NCI-H2227 (cell line): Measurements from ENCODE around the gene SNPH.

ENCODE experiments used
- DNase-seq: peaks from one replicate; lab custom pipeline; 2025; ENCODE audit not compliant: unreplicated experiment; lab: John Stamatoyannopoulos, UW

The SNPH gene

GRCh38 chr20:1286267-1287024, 20.4 kb downstream of the SNPH start:
- no peak for DNase-seq

- DNase-seq = no peak
Measured at GRCh38 chr20:1287306-1287705, 21.2 kb downstream of the SNPH start.

DNA sequence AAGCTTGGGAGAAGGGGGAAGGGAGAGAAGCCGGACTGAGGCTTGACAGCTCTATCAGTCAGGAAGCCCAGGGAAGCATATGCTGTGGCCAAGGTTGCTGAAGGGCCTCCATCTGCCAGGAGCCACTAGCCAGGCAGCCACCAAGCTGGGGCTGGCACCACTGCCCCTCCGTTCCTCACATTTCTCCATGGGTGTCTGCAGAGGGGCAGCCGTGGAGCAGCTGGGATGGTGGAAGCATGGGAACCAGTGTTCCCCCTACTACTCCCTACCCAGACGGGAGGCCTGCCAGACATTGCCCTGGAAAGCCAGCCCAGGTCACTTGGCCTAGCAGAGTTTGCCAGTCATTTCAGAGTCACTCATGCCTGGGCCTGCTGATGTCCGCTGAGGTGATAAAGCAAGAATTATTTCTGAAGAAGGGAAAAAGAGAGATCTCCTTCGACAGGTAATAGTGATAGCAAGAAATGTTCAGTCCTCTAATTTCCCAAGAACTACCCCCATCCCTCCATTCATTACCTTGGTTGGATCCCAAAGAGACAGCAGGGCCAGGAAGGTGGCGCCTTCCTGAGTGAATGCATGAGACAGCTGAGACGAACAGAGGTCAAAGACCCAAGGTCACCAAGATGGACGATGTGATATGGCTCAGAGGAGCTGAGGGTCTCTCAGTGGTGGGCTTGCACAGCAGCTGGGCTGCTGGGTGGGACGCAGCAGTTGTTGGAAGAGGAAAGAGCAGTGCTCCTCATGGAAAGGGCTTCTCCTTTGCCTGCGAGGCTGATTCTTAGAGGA, 21.9 kb downstream of the SNPH start:
- DNase-seq = no peak

GRCh38 chr20:1291191-1291741, 25.2 kb downstream of the SNPH start:
- no peak for DNase-seq

DNA sequence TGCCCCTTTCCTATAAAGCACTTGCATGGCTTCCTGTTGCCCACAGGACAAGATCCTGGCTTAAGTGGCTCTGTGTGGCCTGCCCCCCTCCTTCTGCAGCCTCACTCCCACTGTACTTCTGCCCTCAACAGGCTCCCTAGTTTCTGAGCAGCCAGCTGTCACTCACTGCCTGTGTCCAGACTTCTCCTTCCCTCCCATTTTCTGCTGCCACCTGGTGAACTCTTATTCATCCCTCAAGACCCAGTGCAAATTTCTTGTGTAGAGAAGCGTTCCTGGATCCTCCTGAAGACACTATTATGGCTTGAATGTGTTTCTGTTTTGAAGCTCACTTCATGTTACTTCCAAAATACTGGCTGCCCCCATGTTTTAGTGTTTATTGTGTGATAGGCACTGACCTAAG, 26.5 kb downstream of the SNPH start:
- DNase-seq = no peak

DNA sequence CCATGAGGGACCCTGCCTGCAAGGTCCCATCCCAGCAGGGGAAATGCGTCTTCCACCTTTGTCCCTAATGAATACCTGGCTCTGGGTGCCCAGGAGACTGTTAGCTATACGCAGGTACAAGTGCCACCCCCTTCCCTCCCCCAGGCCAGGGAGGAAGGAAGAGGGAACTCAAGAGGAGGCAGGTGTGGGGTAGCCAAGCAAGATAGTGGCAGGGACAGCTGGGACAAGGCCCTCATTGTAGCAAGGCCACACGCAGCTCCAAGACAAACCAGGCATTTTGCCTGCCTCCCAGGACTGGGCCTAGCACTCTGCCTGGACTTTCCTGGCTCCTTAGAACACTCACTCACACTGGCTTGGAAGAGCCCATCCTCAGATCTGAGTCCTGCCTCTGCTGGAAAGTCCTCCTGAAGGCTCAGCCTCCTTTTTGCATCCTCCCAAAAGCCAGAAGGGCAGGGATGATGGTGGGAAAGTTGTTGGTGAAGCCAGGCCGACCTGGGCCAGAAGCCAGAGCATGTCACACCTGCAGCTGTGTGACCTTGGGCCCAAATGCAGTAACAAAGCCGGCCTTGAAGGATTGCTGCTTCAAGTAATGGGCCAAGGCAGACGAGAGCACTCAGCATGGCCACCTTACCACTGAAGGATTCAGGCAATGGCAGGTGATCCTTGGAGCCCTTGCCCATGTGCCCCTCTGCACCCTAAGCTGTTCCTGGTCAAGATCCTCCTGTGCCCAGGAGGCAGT, 27.7 kb downstream of the SNPH start:
- no peak for DNase-seq

DNA sequence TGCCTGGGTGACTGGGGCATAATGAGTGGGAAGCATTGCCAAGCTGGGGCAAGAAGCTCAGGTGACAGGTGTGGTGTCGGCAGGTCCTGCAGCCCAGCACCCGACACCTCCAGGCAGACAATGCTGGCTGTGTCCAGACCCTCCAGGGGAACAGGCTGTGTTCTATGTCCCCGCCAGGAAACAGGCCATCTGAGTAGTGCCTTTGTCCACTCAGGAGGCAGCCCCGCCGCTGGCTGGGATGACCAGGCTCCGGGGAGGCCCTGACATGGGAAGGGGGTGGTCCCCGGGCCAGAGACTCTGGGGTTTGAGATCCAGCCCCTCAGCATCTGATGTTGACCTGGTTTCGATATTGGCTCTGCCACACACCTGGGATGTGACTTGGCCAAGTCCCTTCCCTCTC, 28.4 kb downstream of the SNPH start:
- DNase-seq = no peak

DNA sequence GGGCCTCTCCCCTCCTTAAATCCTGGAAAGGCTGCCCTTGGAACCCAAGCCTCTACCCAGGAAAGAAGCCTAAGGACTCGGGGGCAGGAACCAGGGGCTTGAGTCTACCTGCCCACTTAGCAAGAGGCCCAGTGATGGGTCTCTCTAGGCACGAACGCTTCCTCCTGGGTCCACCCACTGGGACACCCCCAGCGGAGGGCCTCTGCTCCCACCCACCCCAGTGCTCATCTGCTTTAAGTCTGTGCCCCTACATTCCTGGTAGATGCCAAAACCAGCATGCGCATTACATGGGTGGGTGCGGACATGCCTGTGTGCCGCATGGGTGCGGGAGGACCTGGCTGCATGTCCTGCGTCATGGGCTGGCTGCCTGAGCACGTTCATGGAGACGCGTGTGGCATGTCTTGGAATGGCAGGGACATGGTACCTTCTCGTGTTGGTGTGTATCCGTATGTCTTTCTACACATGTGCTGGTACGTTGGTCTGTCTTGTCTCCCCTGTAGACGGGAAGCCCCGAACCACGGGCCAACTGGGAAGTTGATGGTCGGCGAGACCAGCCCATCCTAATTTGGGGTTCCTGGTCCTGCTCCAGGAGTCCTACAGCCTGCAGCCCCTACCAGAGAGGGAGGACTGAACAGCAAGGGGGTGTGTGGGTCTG, 29.3 kb downstream of the SNPH start:
- no peak for DNase-seq

DNA sequence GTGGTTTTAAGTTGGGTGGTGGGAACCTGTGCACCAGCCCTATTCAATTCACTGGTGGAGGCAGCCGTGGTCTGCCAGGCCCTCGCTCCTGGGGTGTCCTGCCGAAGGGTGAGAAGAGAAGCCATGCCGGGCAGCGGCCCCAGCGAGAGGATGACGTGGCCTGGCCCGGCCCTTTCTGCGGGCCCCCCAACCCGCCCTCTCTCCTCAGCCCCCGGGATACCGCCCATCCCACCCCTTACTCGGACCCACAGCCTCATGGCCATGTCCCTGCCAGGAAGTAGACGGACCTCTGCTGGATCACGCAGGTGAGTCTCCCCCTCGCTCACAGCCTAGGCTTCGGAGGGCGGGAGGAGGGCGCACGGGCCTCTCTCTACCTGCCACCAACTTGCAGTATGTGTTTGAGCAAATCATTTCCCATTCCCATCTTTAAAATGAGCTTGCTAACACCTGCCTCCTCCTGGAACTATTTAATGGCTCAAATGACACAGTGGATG, 30.1 kb downstream of the SNPH start:
- DNase-seq = no peak

GRCh38 chr20:1296922-1297321, 30.8 kb downstream of the SNPH start:
- no peak for DNase-seq

DNA sequence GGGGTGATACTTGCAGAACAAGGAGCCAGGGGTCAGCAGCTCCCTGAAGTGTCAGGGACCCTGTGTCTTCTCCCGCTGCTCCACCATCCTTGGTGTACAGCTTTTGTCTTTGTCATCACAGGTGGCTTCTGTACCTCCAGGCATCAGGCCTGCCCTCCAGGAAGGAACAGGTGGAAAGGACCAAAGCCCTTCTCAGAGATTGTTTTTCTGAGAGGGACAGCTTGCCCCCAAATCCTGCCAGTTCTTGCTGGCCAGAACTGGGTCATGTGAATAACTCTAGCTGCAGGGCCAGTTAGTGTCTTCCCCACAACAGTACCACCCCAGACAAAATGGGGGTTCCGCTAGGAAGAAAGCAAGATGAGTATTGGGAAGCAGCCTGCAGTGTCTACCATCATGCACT, 31.4 kb downstream of the SNPH start:
- no peak for DNase-seq

DNA sequence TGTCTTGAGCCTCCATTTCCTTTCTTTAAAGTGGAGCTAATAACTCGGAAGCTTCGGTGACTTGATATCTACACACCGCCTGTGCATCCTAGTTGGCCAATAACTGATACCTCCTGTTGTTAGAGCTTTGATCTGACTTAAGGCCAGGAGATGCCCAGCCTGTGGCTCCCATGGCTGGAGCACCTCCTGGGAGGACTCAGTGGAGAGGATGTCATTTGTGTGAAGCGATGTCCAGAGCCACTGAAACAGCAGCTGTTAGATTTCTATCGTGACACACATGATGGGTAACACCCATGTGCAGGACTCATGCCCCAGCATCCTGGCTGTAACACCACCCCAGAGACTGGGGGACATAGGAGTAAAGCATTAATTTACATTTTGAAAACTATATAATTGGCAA, 32.1 kb downstream of the SNPH start:
- no peak for DNase-seq

GRCh38 chr20:1298888-1299511, 32.9 kb downstream of the SNPH start:
- no peak for DNase-seq

- DNase-seq = no peak
Measured at GRCh38 chr20:1299522-1299921, 33.4 kb downstream of the SNPH start.

GRCh38 chr20:1300083-1300840, 34.2 kb downstream of the SNPH start:
- no peak for DNase-seq

DNA sequence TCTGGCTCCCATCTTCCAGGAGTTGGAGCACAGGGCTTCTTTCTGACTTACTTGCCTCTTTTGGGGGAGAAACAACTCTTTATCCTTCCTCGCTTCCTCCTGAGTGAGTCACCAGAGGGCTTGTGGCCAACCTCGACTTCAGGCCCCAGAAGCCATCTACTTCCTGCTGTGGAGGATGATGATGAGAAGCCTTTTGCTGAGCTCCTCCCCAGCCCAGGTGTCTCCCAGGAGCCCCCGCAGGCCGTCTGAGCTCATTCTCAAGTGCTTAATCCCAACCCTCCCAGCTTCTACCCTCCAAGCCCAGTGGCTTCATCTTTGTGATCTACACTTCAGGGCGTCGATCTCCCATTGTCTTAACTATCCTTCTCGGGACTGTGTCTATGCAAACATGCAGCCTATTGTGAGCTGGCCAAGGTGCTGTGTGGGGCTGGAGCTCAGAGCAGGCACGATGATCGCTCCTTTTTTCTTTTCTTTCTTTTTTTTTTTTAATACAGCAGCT, 35.0 kb downstream of the SNPH start:
- DNase-seq = no peak

DNA sequence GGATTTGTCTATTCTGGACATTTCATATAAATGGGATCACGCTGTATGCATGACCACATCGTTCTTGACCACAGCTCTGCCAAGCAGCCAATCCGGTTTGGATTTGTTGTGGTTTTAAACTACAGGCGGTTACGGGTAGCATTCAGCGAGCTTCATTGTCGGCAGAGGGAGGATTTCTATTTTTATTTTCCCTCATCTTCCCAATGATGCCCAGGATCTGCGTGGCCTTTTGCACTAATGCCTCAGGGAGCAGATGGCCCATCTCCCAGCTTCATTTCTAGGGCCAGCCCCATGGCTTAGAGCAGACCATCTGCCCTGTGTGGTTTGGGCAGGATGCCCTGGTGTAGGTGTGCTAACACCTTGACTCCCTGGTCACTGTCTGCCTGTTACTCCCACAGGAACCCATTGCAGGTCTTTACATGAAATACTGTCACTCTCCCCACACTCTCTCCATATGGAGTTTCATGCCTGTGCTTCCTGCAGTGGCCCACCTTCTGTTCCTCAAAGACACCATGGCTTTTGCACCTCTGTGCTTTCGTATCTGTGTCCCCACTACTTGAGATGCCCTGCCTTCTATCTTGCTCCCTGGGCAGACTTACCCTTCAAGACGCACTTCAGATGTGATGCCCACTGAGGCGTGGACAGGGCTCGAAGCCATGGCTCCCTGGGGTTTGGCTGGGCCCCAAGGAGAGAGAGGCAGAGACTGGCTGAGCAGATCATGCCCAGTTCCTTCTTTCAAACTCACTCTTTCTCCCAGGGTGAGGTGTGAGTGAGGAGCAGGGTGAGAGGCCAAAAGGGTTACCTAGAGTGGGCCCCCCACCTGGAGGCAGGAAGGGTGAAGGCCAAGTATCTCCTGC, 36.8 kb downstream of the SNPH start:
- no peak for DNase-seq

GRCh38 chr20:1304710-1305515, 38.8 kb downstream of the SNPH start:
- DNase-seq = no peak
